HG02678 (cell line): ENCODE measurements around the gene PRPF6.

Experiments
- ATAC-seq: cut with Tn5 transposase; IDR thresholded peaks from one replicate; pipeline ENCODE4 v1.9.1; 2021; ENCODE audit warnings: mild to moderate bottlenecking, moderate library complexity; ENCODE audit not compliant: unreplicated experiment

PRPF6 gene

GRCh38 chr20:64045346-64046011 is 64.5 kb downstream of the PRPF6 start:
- ATAC-seq: no peak

GRCh38 chr20:64047046-64047389 is 66.1 kb downstream of the PRPF6 start:
- no peak for ATAC-seq

GRCh38 chr20:64047968-64048401 is 67.1 kb downstream of the PRPF6 start:
- ATAC-seq: no peak

GRCh38 chr20:64048402-64049044 is 67.6 kb downstream of the PRPF6 start:
- no peak for ATAC-seq

GRCh38 chr20:64049060-64049877 is 68.3 kb downstream of the PRPF6 start, which contains the start of gene SOX18:
Gene SOX18, minus strand, starts transcription at chr20:64049639. Its CDS starts 123 bp downstream, at chr20:64049516.
- ATAC-seq: no peak

GRCh38 chr20:64049878-64050260 is 68.9 kb downstream of the PRPF6 start:
- ATAC-seq: no peak

GRCh38 chr20:64050261-64051032 is 69.5 kb downstream of the PRPF6 start:
- no peak for ATAC-seq

GRCh38 chr20:64051033-64051452 is 70.1 kb downstream of the PRPF6 start:
- no peak for ATAC-seq

GRCh38 chr20:64051561-64052325 is 70.8 kb downstream of the PRPF6 start:
- no peak for ATAC-seq

- no peak for ATAC-seq
These were observed 71.4 kb downstream of the PRPF6 start for GRCh38 chr20:64052326-64052722.

GRCh38 chr20:64052987-64053840 is 72.3 kb downstream of the PRPF6 start:
- ATAC-seq: no peak

GRCh38 chr20:64053841-64054661 is 73.1 kb downstream of the PRPF6 start:
- ATAC-seq: no peak

GRCh38 chr20:64055396-64055892 is 74.5 kb downstream of the PRPF6 start:
- ATAC-seq: no peak

- ATAC-seq: no peak
These were observed 75.1 kb downstream of the PRPF6 start for GRCh38 chr20:64055893-64056638.

- no peak for ATAC-seq
These were observed 75.6 kb downstream of the PRPF6 start for GRCh38 chr20:64056639-64056888.

GRCh38 chr20:64056889-64057627 is 76.1 kb downstream of the PRPF6 start:
- ATAC-seq: no peak
